ENCODE results near the gene EEF1AKMT3. TPM values are rescaled to one million over a fixed set of nuclear protein-coding genes. Genes with fewer than 3 reads are reported as not detected.

EEF1AKMT3 gene
- total RNA-seq, 1 donor from 2014 or later = 4.2 TPM

DNA sequence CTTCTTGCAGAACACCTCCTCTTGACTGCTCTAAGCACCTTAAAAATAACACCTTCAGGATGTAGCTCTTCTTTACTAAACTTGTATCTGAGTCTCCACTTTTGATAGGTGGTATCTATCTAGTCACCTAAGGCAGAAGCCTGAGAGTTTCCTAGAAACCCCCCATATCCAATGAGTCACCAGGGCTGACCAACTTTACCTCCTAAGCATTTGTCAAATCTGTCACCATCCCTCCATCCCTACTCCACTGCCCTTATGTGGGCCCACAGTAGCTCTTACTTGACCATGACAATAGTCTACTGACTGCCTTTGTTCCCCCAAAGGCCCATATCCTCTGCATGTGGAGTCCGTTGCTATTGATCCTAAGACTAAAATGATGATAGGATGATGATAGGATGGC lies 30.2 kb downstream of the EEF1AKMT3 start:
- peaks cover 54 to 80% (median 70%) of the 10 kb centered on the region in 3 donors for H3K36me3 ChIP-seq (ENCODE audit: control insufficient read depth in 3 of 3, insufficient read depth in 3 of 3, low read length in 3 of 3)
- no peak overlapping the region for H3K4me3 ChIP-seq (ENCODE audit: low read length in 3 of 3)
- no peaks in the 10 kb centered on the region for H3K27me3 ChIP-seq (ENCODE audit: control insufficient read depth in 3 of 3, insufficient read depth in 3 of 3, low read length in 3 of 3)

DNA sequence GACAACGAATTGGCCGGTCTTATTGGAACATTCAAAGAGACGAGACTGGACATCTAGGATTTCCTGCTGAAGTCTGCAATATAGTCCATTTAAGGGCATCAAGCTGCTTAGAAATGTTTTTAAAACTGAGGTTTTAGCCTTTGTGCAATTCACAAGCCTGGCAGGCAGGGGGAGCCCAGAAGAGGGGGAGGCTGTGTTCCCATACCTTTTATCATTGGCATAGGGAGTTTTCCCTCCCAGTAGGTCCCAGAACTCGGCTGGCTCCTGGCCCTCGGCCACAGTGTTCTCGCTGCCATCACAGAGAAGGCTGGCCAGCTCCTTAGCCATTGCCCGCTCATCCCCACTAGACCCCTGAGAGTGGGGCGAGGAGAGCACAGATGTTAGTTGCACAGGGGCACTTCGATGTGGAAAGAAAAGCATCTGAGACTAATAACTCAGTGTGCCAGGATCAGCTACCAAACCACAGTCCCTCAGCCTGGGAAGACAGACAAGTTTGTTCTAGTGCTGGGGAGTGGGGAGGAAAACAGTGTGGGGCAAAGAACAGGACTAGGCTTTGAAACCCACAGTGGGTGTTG lies 31.0 kb downstream of the EEF1AKMT3 start:
- Histone ChIP-seq H3K9me3 (ENCODE audit: control insufficient read depth in 3 of 3, low read length in 3 of 3) (no peaks in the 10 kb centered on the region), H3K27me3 (ENCODE audit: control insufficient read depth in 3 of 3, insufficient read depth in 3 of 3, low read length in 3 of 3) (no peaks in the 10 kb centered on the region), H3K4me3 (ENCODE audit: low read length in 3 of 3) (no peak overlapping the region), H3K36me3 (ENCODE audit: control insufficient read depth in 3 of 3, insufficient read depth in 3 of 3, low read length in 3 of 3) (peaks cover 62 to 85% (median 74%) of the 10 kb centered on the region in 3 donors), H3K9ac (ENCODE audit: low read depth in 1 of 3, low read length in 3 of 3) (no peak overlapping the region), H3K27ac (ENCODE audit: low read depth, low read length) (no peak overlapping the region), H3K4me1 (ENCODE audit: control insufficient read depth in 3 of 3, insufficient read depth in 3 of 3, low read length in 3 of 3) (peaks cover 0 to 4% (median 3%) of the 10 kb centered on the region in 3 donors)

More for the DNA sequence above, 30.2 kb downstream of the EEF1AKMT3 start:
- Histone ChIP-seq H3K9ac (ENCODE audit: low read depth in 1 of 3, low read length in 3 of 3) (no peak overlapping the region), H3K4me1 (ENCODE audit: control insufficient read depth in 3 of 3, insufficient read depth in 3 of 3, low read length in 3 of 3) (peaks cover 0 to 4% (median 3%) of the 10 kb centered on the region in 3 donors), H3K9me3 (ENCODE audit: control insufficient read depth in 3 of 3, low read length in 3 of 3) (no peaks in the 10 kb centered on the region), H3K27ac (ENCODE audit: low read depth, low read length) (no peak overlapping the region)

DNA sequence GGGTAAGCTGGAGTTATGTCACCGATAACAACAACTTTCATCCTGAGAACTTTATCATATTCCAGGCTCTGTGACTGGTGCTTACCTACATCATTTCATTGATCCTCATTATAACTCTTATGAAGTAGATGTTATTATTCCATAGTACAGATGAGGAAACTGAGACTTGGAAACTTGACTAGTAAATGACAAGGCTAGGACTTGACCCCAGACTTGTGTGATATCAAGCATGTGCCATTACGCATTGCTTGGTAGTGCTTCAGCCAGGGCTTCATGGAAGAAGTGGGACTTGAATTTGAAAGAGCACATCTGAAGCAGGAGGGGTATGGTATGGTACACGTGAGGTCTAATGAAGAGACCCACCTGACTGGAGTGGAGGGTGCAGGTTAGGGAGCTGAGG lies 34.3 kb downstream of the EEF1AKMT3 start:
- Histone ChIP-seq H3K9me3 (ENCODE audit: control insufficient read depth in 3 of 3, low read length in 3 of 3) (no peaks in the 10 kb centered on the region), H3K27me3 (ENCODE audit: control insufficient read depth in 3 of 3, insufficient read depth in 3 of 3, low read length in 3 of 3) (no peaks in the 10 kb centered on the region), H3K4me3 (ENCODE audit: low read length in 3 of 3) (no peak overlapping the region), H3K36me3 (ENCODE audit: control insufficient read depth in 3 of 3, insufficient read depth in 3 of 3, low read length in 3 of 3) (peaks cover 72 to 88% (median 84%) of the 10 kb centered on the region in 3 donors), H3K4me1 (ENCODE audit: control insufficient read depth in 3 of 3, insufficient read depth in 3 of 3, low read length in 3 of 3) (peaks cover 0 to 4% (median 3%) of the 10 kb centered on the region in 3 donors), H3K9ac (ENCODE audit: low read depth in 1 of 3, low read length in 3 of 3) (no peak overlapping the region), H3K27ac (ENCODE audit: low read depth, low read length) (no peak overlapping the region)

DNA sequence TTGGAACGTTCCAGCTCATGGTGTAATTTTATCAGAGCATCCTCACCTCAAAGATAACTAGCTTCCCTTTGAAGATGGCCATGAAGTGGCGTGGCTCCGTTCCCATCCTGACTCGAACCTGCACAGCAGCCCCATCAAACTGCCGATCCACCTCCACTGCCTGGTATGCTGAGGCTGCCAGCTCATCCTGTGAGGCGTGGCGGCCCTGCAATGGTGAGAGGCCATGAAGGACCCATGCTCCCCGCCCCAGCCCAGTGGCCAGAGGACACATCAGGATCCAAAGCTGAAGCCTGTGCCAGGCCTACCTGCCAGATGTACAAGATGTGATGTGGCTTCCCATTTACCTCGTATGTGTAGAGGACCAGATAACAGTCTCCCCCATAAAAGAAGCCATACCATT lies 34.9 kb downstream of the EEF1AKMT3 start:
- no peak overlapping the region for H3K4me3 ChIP-seq (ENCODE audit: low read length in 3 of 3)
- no peaks in the 10 kb centered on the region for H3K27me3 ChIP-seq (ENCODE audit: control insufficient read depth in 3 of 3, insufficient read depth in 3 of 3, low read length in 3 of 3)
- peaks cover 70 to 88% (median 83%) of the 10 kb centered on the region in 3 donors for H3K36me3 ChIP-seq (ENCODE audit: control insufficient read depth in 3 of 3, insufficient read depth in 3 of 3, low read length in 3 of 3)
- H3K27ac ChIP-seq (ENCODE audit: low read depth, low read length) = no peak overlapping the region
- no peak overlapping the region for H3K9ac ChIP-seq (ENCODE audit: low read depth in 1 of 3, low read length in 3 of 3)
- H3K9me3 ChIP-seq (ENCODE audit: control insufficient read depth in 3 of 3, low read length in 3 of 3) = no peaks in the 10 kb centered on the region
- peaks cover 0 to 4% (median 3%) of the 10 kb centered on the region in 3 donors for H3K4me1 ChIP-seq (ENCODE audit: control insufficient read depth in 3 of 3, insufficient read depth in 3 of 3, low read length in 3 of 3)

DNA sequence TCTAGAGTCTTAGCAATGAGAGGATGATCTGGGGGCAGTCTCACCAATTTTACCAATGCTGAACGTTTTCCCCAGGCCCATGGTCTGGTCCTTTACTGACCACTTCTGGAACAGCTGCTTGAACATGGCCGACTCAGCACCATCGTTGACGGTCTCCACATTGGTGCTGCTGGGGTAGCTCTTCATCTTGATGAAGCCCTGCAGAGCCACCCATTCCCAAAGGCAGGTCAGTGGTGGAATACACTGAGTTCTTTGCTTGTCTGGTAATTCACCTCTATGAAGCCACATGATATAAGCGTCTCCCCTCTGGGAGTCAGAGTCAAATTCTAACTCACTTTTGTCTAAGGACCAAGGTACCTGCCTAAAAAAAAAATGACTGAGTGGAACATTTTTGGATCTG lies 35.9 kb downstream of the EEF1AKMT3 start:
- H3K36me3 ChIP-seq (ENCODE audit: control insufficient read depth in 3 of 3, insufficient read depth in 3 of 3, low read length in 3 of 3) = peaks cover 68 to 88% (median 84%) of the 10 kb centered on the region in 3 donors
- H3K4me1 ChIP-seq (ENCODE audit: control insufficient read depth in 3 of 3, insufficient read depth in 3 of 3, low read length in 3 of 3) = peaks cover 0 to 3% (median 3%) of the 10 kb centered on the region in 3 donors
- H3K27ac ChIP-seq (ENCODE audit: low read depth, low read length) = no peak overlapping the region
- H3K9ac ChIP-seq (ENCODE audit: low read depth in 1 of 3, low read length in 3 of 3) = no peak overlapping the region
- no peaks in the 10 kb centered on the region for H3K27me3 ChIP-seq (ENCODE audit: control insufficient read depth in 3 of 3, insufficient read depth in 3 of 3, low read length in 3 of 3)
- H3K4me3 ChIP-seq (ENCODE audit: low read length in 3 of 3) = no peak overlapping the region
- no peaks in the 10 kb centered on the region for H3K9me3 ChIP-seq (ENCODE audit: control insufficient read depth in 3 of 3, low read length in 3 of 3)

DNA sequence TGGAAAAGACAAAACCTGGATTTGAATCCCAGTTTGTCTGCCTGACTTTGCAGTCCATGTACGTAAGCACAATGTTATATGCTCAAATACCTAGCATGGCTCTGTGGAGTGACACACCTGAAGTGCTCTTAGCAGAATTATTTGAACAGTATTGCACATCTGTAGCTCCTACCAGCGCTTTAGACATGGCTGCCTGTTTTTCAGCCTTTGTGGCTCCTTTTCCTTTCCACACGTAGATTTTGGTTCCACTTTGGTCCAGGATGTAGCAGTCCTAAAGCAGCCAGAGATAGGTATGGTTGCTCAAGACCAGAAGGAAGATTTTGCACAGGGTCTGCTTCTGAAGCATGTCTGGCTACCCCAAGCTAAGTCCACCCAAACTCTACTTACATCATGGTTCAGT lies 37.0 kb downstream of the EEF1AKMT3 start:
- Histone ChIP-seq H3K4me3 (ENCODE audit: low read length in 3 of 3) (no peak overlapping the region), H3K27me3 (ENCODE audit: control insufficient read depth in 3 of 3, insufficient read depth in 3 of 3, low read length in 3 of 3) (no peaks in the 10 kb centered on the region), H3K27ac (ENCODE audit: low read depth, low read length) (no peak overlapping the region), H3K4me1 (ENCODE audit: control insufficient read depth in 3 of 3, insufficient read depth in 3 of 3, low read length in 3 of 3) (peaks cover 0 to 7% (median 4%) of the 10 kb centered on the region in 3 donors), H3K36me3 (ENCODE audit: control insufficient read depth in 3 of 3, insufficient read depth in 3 of 3, low read length in 3 of 3) (peaks cover 70 to 80% (median 75%) of the 10 kb centered on the region in 3 donors), H3K9me3 (ENCODE audit: control insufficient read depth in 3 of 3, low read length in 3 of 3) (no peaks in the 10 kb centered on the region), H3K9ac (ENCODE audit: low read depth in 1 of 3, low read length in 3 of 3) (no peak overlapping the region)

DNA sequence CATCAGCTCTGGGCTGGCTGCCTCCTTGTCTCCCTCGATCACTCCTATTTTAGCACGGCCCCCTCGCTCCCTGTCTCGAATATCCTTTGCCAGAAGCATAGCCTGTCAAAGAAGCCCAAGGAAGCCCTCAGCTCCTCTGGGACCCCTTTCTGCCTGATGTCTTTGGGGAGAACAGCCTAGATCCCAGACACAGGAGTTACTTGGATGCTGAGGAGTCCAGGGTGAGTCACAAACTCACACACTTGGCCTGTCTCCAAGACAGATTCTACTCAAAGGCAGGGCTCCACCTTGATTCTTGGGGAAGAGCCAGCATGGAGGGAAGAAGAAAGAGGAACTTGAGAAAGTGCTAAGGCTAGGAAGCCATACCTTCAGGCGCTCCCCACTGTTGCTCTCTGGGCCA lies 38.0 kb downstream of the EEF1AKMT3 start:
- H3K9me3 ChIP-seq (ENCODE audit: control insufficient read depth in 3 of 3, low read length in 3 of 3) = no peaks in the 10 kb centered on the region
- H3K27ac ChIP-seq (ENCODE audit: low read depth, low read length) = no peak overlapping the region
- H3K4me3 ChIP-seq (ENCODE audit: low read length in 3 of 3) = no peak overlapping the region
- no peak overlapping the region for H3K9ac ChIP-seq (ENCODE audit: low read depth in 1 of 3, low read length in 3 of 3)
- H3K27me3 ChIP-seq (ENCODE audit: control insufficient read depth in 3 of 3, insufficient read depth in 3 of 3, low read length in 3 of 3) = no peaks in the 10 kb centered on the region
- peaks cover 72 to 77% (median 73%) of the 10 kb centered on the region in 3 donors for H3K36me3 ChIP-seq (ENCODE audit: control insufficient read depth in 3 of 3, insufficient read depth in 3 of 3, low read length in 3 of 3)
- H3K4me1 ChIP-seq (ENCODE audit: control insufficient read depth in 3 of 3, insufficient read depth in 3 of 3, low read length in 3 of 3) = peaks cover 3 to 16% (median 13%) of the 10 kb centered on the region in 3 donors

DNA sequence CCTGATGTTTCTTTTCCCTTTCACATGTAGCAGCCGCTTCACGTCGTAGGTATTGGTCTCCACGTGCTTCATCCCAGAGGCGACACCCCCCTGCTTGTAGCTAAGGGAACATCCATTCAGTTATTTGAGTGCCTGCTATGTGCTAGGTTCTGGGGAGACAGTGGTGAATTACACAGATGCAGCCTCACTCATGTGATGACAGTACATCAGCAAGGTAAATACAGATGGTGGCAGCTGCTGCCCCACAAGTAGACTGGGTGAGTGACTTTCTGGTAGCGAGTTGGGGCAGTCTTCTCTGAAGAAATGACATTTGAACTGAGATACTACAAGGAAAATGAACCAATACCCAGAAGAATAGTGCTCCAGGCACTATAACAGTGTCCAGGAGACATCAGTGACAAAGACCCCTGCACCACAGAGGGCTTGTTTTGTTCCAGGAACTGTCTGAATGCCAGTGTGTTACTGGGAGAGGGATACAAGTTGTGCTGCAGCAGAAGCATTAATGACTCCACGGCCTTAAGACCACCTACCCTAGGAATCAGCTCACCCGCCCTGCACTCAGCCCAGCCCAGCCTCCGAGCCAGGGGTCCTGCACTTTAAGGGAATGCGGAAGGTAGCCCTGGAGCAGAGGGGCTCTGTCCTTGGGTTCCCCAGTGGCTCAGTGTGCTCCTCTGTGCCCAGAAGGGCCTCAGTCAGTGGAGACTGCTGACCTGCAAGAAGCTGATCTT lies 38.8 kb downstream of the EEF1AKMT3 start:
- H3K27me3 ChIP-seq (ENCODE audit: control insufficient read depth in 3 of 3, insufficient read depth in 3 of 3, low read length in 3 of 3) = no peaks in the 10 kb centered on the region
- H3K4me3 ChIP-seq (ENCODE audit: low read length in 3 of 3) = no peak overlapping the region
- H3K4me1 ChIP-seq (ENCODE audit: control insufficient read depth in 3 of 3, insufficient read depth in 3 of 3, low read length in 3 of 3) = peaks cover 6 to 23% (median 20%) of the 10 kb centered on the region in 3 donors
- H3K9ac ChIP-seq (ENCODE audit: low read depth in 1 of 3, low read length in 3 of 3) = no peak overlapping the region
- H3K9me3 ChIP-seq (ENCODE audit: control insufficient read depth in 3 of 3, low read length in 3 of 3) = no peaks in the 10 kb centered on the region
- peaks cover 71 to 81% (median 76%) of the 10 kb centered on the region in 3 donors for H3K36me3 ChIP-seq (ENCODE audit: control insufficient read depth in 3 of 3, insufficient read depth in 3 of 3, low read length in 3 of 3)
- H3K27ac ChIP-seq (ENCODE audit: low read depth, low read length) = no peak overlapping the region

DNA sequence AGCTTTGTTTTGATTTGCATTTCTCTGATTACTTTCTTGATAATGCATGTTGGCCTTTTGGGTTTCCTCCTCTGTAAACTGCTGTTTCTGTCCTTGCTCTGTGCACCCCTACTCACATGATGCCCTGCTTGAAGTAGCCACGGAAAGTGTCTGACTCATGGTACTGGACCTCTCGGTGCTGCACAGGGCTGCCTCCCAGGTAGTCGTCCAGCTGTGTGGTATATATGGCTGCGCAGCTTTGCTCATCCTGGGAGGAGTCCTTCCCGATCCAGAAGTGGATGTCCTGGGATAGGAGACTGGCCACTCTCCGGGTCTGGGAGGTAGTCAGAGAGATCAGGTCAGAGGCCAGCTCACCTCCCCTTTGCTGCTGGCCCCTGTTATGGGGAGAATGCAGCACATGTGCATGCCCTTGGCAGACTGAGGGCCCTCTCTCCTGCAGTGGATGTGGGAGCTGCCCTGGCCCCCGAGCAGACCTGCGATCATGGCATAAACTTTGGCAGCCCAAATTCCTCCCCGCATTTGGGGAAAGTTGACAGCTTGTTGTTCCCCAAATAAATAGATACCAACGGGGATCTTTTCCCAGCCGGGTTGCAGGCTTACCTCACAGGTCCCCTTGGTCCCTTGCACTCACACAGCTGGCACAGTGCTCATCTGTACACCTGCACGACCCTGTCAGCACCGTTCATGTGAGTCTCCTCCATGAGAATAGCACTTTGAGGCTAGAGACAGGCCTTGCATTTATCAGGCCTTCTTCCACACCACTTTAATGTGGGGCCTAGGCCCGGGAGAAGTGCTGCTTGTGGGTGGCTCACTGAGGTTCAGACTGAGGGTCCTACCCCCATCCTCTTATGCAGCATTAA lies 40.9 kb downstream of the EEF1AKMT3 start:
- H3K9me3 ChIP-seq (ENCODE audit: control insufficient read depth in 3 of 3, low read length in 3 of 3) = no peaks in the 10 kb centered on the region
- no peaks in the 10 kb centered on the region for H3K27me3 ChIP-seq (ENCODE audit: control insufficient read depth in 3 of 3, insufficient read depth in 3 of 3, low read length in 3 of 3)
- no peak overlapping the region for H3K9ac ChIP-seq (ENCODE audit: low read depth in 1 of 3, low read length in 3 of 3)
- H3K4me3 ChIP-seq (ENCODE audit: low read length in 3 of 3) = no peak overlapping the region
- peaks cover 52 to 61% (median 56%) of the 10 kb centered on the region in 3 donors for H3K36me3 ChIP-seq (ENCODE audit: control insufficient read depth in 3 of 3, insufficient read depth in 3 of 3, low read length in 3 of 3)
- H3K27ac ChIP-seq (ENCODE audit: low read depth, low read length) = no peak overlapping the region
- H3K4me1 ChIP-seq (ENCODE audit: control insufficient read depth in 3 of 3, insufficient read depth in 3 of 3, low read length in 3 of 3) = peaks cover 18 to 36% (median 33%) of the 10 kb centered on the region in 3 donors
